GM19035 (cell line): ENCODE data around the gene RUVBL1.

Source experiments
- ATAC-seq: cut with Tn5 transposase; IDR thresholded peaks from one replicate; pipeline ENCODE4 v1.9.1; 2021; ENCODE audit not compliant: unreplicated experiment

The RUVBL1 gene

DNA sequence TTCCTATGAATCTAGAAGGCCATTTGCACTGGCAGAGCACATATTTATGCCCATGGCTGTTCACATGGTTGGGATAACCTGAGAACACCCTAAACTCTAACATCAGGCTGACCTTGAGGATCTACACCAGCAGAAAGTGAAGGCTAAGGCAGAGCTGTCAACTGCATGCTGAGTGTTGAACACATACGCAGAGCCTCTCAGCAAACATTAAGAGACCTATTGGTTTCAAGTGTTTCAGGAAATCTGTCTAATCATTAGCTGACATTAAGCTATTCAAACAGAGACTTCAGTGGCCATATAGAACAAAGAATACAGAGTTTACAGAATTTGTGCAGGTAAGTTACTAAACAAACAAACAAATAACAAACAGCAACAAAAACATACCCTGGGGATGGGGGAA is 87.5 kb downstream of the RUVBL1 start:
- no peak for ATAC-seq

DNA sequence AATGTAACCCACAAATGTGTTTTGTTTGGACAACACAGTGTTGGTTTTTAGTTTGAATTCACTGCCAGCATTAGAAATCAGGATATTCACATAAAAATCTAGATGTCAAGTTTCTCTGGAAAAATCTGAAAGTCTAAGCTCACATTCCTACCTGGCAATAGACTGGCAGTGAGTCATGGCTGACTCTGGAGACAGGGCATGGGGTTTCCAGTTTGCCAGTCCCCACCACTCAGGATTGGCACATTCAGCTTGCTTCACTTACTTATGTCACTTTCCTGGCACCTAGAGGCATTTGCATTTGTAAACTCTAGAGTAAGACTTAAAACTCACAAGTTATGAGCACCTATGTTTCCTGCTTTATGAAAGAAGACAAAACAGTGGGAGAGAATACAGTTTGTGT is 90.5 kb downstream of the RUVBL1 start:
- ATAC-seq = no peak
